Measurements from ENCODE around the gene DHRS9. TPM values are rescaled to one million over a fixed set of nuclear protein-coding genes. Genes with fewer than 3 reads are reported as not detected.

Gene DHRS9
- total RNA-seq, 4 donors from 2014 or later = 4.3 to 130 (median 18.8) TPM

DNA sequence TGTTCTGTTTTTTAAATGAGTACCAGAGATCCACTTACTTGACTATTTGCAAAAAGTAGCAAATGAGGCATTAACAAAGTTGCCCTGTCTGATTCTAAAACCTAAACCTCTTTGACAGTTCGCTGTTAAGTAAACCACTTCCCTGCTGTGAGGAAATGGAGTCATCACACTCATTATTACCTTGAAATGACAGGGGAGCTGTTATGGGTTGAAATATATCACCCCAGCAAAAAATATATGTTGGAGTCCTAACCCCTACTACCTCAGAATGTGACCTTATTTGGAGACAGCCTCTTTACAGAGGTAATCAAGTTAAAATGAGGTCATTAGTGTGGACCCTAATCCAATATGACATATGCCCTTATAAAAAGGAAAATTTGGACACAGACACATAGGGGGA lies 36.1 kb downstream of the DHRS9 start:
- TF ChIP-seq CTCF (IDR thresholded peaks at IDR 0.05; ENCODE audit: low read depth) = no peak

DNA sequence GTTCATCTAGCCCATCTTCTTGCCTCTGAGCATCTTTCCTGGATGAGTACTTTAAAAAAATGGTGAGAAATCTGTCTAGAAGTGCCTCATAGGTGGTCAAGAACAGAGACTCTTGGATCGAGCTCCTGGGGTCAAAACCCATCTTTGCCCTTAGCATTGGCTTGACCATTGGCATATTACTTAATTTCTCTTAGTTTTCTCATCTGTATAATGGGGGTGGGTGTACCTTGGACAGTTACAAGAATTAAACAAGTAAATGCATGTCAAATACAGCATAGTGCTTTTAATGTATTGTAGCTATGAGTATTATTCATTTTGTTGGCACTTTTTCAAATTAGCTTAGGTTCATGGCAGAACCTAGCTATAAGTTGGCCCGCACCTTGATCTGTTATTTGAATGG lies 36.8 kb downstream of the DHRS9 start:
- TF ChIP-seq CTCF (IDR thresholded peaks at IDR 0.05; ENCODE audit: low read depth) = no peak

DNA sequence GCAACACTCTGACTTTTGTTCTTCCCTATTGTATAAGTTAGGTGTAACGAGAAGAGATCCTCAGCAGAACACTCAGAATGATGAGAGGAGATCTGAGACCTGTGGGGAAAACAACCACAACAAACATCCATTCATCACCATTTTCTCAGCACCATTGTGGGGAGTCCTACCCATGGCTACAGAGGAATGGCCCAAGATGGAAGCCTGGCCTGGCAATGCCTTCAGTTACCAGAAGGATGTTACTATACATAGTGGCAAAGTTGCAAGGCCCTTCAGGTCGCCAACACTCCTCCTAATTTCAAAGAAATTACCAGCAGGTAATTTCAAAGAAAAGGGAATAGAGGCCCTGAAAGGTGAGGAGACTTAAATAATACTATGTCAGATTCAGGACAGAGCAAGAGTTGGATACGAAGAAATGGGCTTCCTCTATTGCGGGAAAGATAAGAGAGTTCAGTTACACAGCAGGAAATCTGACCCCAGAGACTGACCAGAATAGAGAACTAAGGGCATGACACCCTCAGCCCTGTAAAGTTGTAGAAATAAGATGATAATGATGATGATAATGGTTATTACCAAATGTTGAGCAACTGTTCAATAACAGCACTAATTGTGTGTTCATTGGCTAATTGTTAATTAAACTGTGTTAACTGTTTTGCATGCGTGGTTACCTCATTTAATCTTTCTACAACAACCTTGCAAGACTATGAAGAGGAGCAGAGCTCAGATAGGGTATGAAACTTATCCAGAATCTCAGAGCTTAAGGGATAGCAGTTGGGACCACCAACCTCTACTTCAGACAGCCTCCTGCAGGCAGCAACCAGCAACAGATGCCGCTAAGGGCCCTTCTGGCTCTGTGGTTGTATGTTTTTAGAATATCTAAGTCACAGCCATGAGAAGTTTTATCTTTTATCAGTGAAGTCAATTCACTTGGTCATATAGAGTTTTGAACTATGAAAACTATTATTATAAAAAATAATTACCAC lies 37.5 kb downstream of the DHRS9 start:
- TF ChIP-seq CTCF (IDR thresholded peaks at IDR 0.05; ENCODE audit: low read depth) = no peak

- no peak for TF ChIP-seq CTCF (IDR thresholded peaks at IDR 0.05; ENCODE audit: low read depth)
These were observed 38.3 kb downstream of the DHRS9 start for GRCh38 chr2:169107645-169108044.

GRCh38 chr2:169108099-169108884 lies 38.9 kb downstream of the DHRS9 start:
- no peak for TF ChIP-seq CTCF (IDR thresholded peaks at IDR 0.05; ENCODE audit: low read depth)

DNA sequence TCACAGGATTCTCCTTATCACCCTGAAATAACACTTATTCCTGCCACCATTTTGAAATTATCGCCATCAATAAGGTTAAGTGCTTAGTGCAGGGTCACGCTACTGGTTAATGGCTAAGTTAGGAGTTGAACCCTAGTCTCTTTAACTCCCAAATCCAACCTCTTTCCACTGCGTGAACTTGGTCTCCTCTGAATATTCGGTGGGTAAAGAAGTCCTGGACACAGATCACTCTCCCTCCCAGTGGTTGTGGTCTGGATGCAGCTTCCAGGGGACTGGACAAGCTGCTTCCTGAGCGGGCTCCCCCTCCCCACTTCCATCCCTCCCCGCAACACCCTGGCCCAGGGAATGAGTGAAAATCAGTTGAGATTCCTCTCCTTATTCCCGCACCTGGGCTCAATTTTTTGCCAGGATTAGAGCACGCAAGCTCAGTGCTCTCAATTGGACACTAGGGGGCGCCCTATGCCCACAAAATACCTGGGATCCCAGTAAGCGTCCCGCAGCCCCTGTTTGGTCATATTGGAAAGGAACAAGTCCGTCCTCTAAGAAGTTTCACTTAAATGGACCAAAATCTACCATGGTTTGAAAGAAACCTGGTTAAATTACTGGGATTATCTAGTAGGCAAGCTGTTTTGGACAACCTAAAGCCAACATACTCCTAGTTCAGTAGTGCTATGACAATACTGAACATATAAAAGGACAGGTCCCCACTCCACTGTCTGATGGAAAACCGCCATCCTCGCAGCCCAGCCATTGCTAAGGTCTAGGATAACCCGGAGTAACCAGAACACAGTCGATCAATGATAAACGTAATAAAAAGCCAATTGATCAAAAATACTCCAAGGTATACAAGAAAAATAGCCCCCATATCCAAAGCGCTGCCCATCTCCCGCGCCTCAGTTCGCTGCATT lies 40.4 kb downstream of the DHRS9 start:
- TF ChIP-seq CTCF (IDR thresholded peaks at IDR 0.05; ENCODE audit: low read depth) = no peak

Measured in subcutaneous adipose tissue (tissue), 4 donors.